ENCODE data around the gene IL1RAPL1. TPM values are rescaled to one million over a fixed set of nuclear protein-coding genes. Genes with fewer than 3 reads are reported as not detected.

IL1RAPL1 gene
- total and polyA plus RNA-seq, 2 experiments from 2014 or later: 0.18 to 0.49 TPM

- H3K79me2 ChIP-seq (replicated peaks; ENCODE audit: insufficient read depth): no peaks in the 10 kb centered on the region
- H3K27me3 ChIP-seq (ENCODE audit: insufficient read depth): no peaks in the 10 kb centered on the region
- peaks cover 17% of the 10 kb centered on the region for H3K4me1 ChIP-seq (ENCODE audit: insufficient read depth)
- peaks cover 8% of the 10 kb centered on the region; the same call in 2 of the 3 replicates for H3K4me1 Mint-ChIP-seq
- ATAC-seq (no peak), DNase-seq (ENCODE audit: low spot score) (no peak)
- no peaks in the 10 kb centered on the region for H3K36me3 Mint-ChIP-seq (ENCODE audit: low read depth)
- H4K20me1 ChIP-seq (replicated peaks; ENCODE audit: insufficient read depth): no peaks in the 10 kb centered on the region
- no peak overlapping the region for H2AFZ ChIP-seq
- no peak overlapping the region for H3K4me3 Mint-ChIP-seq
- H3K9me3 Mint-ChIP-seq: no peaks in the 10 kb centered on the region
- no peak overlapping the region for H3K27ac Mint-ChIP-seq
- H3K4me3 ChIP-seq: no peak overlapping the region
- H3K36me3 ChIP-seq (ENCODE audit: insufficient read depth): no peaks in the 10 kb centered on the region
- H3K27me3 Mint-ChIP-seq (ENCODE audit: insufficient read depth, low read depth, poor library complexity): no peaks in the 10 kb centered on the region
- H3F3A ChIP-seq (replicated peaks; ENCODE audit: low read depth): no peaks in the 10 kb centered on the region
- no peak overlapping the region for H3K4me2 ChIP-seq
- no peaks in the 10 kb centered on the region for H3K9me2 ChIP-seq (ENCODE audit: insufficient read depth)
- no peak overlapping the region for H3K27ac ChIP-seq (ENCODE audit: low read depth)
- TF ChIP-seq, protein P1, sequence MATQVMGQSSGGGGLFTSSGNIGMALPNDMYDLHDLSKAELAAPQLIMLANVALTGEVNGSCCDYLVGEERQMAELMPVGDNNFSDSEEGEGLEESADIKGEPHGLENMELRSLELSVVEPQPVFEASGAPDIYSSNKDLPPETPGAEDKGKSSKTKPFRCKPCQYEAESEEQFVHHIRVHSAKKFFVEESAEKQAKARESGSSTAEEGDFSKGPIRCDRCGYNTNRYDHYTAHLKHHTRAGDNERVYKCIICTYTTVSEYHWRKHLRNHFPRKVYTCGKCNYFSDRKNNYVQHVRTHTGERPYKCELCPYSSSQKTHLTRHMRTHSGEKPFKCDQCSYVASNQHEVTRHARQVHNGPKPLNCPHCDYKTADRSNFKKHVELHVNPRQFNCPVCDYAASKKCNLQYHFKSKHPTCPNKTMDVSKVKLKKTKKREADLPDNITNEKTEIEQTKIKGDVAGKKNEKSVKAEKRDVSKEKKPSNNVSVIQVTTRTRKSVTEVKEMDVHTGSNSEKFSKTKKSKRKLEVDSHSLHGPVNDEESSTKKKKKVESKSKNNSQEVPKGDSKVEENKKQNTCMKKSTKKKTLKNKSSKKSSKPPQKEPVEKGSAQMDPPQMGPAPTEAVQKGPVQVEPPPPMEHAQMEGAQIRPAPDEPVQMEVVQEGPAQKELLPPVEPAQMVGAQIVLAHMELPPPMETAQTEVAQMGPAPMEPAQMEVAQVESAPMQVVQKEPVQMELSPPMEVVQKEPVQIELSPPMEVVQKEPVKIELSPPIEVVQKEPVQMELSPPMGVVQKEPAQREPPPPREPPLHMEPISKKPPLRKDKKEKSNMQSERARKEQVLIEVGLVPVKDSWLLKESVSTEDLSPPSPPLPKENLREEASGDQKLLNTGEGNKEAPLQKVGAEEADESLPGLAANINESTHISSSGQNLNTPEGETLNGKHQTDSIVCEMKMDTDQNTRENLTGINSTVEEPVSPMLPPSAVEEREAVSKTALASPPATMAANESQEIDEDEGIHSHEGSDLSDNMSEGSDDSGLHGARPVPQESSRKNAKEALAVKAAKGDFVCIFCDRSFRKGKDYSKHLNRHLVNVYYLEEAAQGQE (IDR thresholded peaks at IDR 0.05; ENCODE audit: unreplicated experiment): no peak
- TF ChIP-seq NANOG (IDR thresholded peaks at IDR 0.05; ENCODE audit: borderline replicate concordance): no peak
- TF ChIP-seq, protein P2, sequence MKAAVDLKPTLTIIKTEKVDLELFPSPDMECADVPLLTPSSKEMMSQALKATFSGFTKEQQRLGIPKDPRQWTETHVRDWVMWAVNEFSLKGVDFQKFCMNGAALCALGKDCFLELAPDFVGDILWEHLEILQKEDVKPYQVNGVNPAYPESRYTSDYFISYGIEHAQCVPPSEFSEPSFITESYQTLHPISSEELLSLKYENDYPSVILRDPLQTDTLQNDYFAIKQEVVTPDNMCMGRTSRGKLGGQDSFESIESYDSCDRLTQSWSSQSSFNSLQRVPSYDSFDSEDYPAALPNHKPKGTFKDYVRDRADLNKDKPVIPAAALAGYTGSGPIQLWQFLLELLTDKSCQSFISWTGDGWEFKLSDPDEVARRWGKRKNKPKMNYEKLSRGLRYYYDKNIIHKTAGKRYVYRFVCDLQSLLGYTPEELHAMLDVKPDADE (IDR thresholded peaks at IDR 0.05): no peak
- no peak for TF ChIP-seq EZH2phosphoT487 (IDR thresholded peaks at IDR 0.05; ENCODE audit: unreplicated experiment)
- TF ChIP-seq STAT1 (IDR thresholded peaks at IDR 0.05; ENCODE audit: unreplicated experiment): no peak
- no peak for TF ChIP-seq POLR2AphosphoS5 (IDR thresholded peaks at IDR 0.05; ENCODE audit: low read depth)
- TF ChIP-seq CTCF (conservative IDR thresholded peaks at IDR 0.05; ENCODE audit: low read depth in 2 of 2): no peak
- no peak for TF ChIP-seq ZNF331 (CRISPR knock-in tag; IDR thresholded peaks at IDR 0.05; ENCODE audit: low read depth)
- TF ChIP-seq EZH2 (IDR thresholded peaks at IDR 0.05; ENCODE audit: low read depth, unreplicated experiment): no peak
- no peak for TF ChIP-seq ZNF462 (CRISPR knock-in tag; IDR thresholded peaks at IDR 0.05)
- TF ChIP-seq ZNF114 (CRISPR knock-in tag; IDR thresholded peaks at IDR 0.05): no peak
These were observed 958.6 kb downstream of the IL1RAPL1 start for GRCh38 chrX:29545878-29546277.

Measured in GM23338 (cell line).